Kidney (tissue), 14 donors: Measurements from ENCODE around the gene C5orf22. TPM values are rescaled to one million over a fixed set of nuclear protein-coding genes. Genes with fewer than 3 reads are reported as not detected.

ENCODE experiments used
- DNase-seq, 5 donors: peaks; one replicate each; pipeline ENCODE4 v3.0.0-alpha.2; 2013 to 2020
- FAIRE-seq: peaks from 2 replicates; lab custom pipeline; 2012; peaks lifted over from hg19 to GRCh38; lab: Jason Lieb, UNC
- H3K27ac ChIP-seq, 2 donors: one replicate each; pipeline ENCODE4 v1.7.0; 2013; ENCODE audit warnings: low read depth in 2 of 2, low read length in 2 of 2, inconsistent platforms in 1 of 2
- H3K27me3 ChIP-seq: one replicate; pipeline ENCODE4 v1.7.1; 2013; ENCODE audit warnings: low read length, inconsistent platforms; ENCODE audit not compliant: control insufficient read depth, insufficient read depth
- H3K36me3 ChIP-seq, 3 donors: one replicate each; pipeline versions ENCODE4 v1.7.0 to v1.7.1; 2013; ENCODE audit warnings: low read length in 3 of 3, control low read depth in 1 of 3, inconsistent platforms in 1 of 3; ENCODE audit not compliant: insufficient read depth in 3 of 3, control insufficient read depth in 2 of 3
- H3K4me1 ChIP-seq, 3 donors: one replicate each; pipeline versions ENCODE4 v1.7.0 to v1.7.1; 2013; ENCODE audit warnings: low read length in 3 of 3, inconsistent platforms in 1 of 3, low read depth in 1 of 3; ENCODE audit not compliant: control insufficient read depth in 2 of 3, insufficient read depth in 2 of 3
- H3K4me3 ChIP-seq, 3 donors: one replicate each; pipeline versions ENCODE4 v1.7.0 to v1.8.1; 2013; ENCODE audit warnings: low read length in 3 of 3, control low read depth in 1 of 3, inconsistent platforms in 1 of 3
- H3K9ac ChIP-seq, 3 donors: one replicate each; pipeline versions ENCODE4 v1.7.0 to v1.7.1; 2013; ENCODE audit warnings: low read length in 3 of 3, control low read depth in 1 of 3, inconsistent platforms in 1 of 3
- H3K9me3 ChIP-seq, 3 donors: one replicate each; pipeline versions ENCODE4 v1.7.0 to v1.7.1; 2013; ENCODE audit warnings: low read length in 3 of 3, control low read depth in 1 of 3, inconsistent platforms in 1 of 3; ENCODE audit not compliant: control insufficient read depth in 2 of 3, insufficient read depth in 1 of 3
- intact Hi-C: fragments of 100-400 bp; cut with DNase I; formaldehyde crosslinking; loops from one replicate; pipeline ENCODE4 v1.11.1; 2022
- polyA plus RNA-seq: library from polyadenylated mRNA; stranded (reverse); fragments of 350-450 nt; fragmentation: Illumina TruSeq; extraction: RNeasy Lipid Tissue Mini Kit (QIAGEN cat#74804); gene quantifications from one replicate; pipeline ENCODE4 v1.2.3, GENCODE V29; 2014; ENCODE audit warnings: low read depth, low replicate concordance; ENCODE audit not compliant: insufficient read depth
- total RNA-seq: library from RNA; stranded (reverse); fragmentation: NEBNext Ultra II Directional; extraction: Animal tissue kit (Norgen Biotek cat#: 25700); gene quantifications from one replicate; pipeline ENCODE4 v1.2.1, GENCODE V29; 2021
- TF ChIP-seq, protein P1 (sequence below): IDR thresholded peaks from 3 replicates; pipeline ENCODE4 v1.5.1; 2012; ENCODE audit warnings: mild to moderate bottlenecking, moderate library complexity, borderline replicate concordance; ENCODE audit not compliant: insufficient read depth; ENCODE audit errors: extremely low read depth
- donor health status: control.
- donor health status: control.
- donor health status: control.
- donor health status: control.
- donor health status: control.
- donor health status: DM: yes; HTN: yes; CAD: no.
- donor health status: Normal renal cell carcinoma (clear cell type).

Gene C5orf22
- total and polyA plus RNA-seq, 2 donors from 2014 or later, result 8.2 to 22.5 TPM

DNA sequence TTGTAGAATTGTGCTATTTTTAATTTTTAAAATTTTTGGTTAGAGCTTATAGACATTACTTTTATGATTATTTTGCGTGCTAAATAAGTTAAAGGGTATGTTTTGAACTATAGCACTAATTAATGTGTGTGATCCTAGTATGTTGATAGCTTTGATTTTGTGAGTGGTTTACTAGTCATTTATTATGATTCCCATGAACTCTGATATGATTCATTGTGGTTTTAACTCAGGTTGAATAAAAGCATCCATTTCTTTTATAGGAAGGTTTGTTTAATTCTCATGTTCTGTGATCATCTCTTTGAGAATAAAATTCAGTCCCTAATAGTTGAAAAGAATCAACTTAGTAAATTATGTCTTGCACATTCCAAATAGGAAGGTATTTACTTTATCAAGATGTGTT, 22.5 kb downstream of the C5orf22 start:
- DNase-seq (no peak), FAIRE-seq (no peak)
- peaks cover 0 to 19% (median 9%) of the 10 kb centered on the region in 3 donors for H3K36me3 ChIP-seq
- no peaks in the 10 kb centered on the region for H3K4me1 ChIP-seq
- no peaks in the 10 kb centered on the region for H3K27me3 ChIP-seq
- TF ChIP-seq, protein P1, sequence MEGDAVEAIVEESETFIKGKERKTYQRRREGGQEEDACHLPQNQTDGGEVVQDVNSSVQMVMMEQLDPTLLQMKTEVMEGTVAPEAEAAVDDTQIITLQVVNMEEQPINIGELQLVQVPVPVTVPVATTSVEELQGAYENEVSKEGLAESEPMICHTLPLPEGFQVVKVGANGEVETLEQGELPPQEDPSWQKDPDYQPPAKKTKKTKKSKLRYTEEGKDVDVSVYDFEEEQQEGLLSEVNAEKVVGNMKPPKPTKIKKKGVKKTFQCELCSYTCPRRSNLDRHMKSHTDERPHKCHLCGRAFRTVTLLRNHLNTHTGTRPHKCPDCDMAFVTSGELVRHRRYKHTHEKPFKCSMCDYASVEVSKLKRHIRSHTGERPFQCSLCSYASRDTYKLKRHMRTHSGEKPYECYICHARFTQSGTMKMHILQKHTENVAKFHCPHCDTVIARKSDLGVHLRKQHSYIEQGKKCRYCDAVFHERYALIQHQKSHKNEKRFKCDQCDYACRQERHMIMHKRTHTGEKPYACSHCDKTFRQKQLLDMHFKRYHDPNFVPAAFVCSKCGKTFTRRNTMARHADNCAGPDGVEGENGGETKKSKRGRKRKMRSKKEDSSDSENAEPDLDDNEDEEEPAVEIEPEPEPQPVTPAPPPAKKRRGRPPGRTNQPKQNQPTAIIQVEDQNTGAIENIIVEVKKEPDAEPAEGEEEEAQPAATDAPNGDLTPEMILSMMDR, result no peak
- H3K4me3 ChIP-seq, result no peak overlapping the region
- no peaks in the 10 kb centered on the region for H3K9me3 ChIP-seq
- intact Hi-C loops, result no loop called here
- H3K27ac ChIP-seq, result no peak overlapping the region
- no peak overlapping the region for H3K9ac ChIP-seq

DNA sequence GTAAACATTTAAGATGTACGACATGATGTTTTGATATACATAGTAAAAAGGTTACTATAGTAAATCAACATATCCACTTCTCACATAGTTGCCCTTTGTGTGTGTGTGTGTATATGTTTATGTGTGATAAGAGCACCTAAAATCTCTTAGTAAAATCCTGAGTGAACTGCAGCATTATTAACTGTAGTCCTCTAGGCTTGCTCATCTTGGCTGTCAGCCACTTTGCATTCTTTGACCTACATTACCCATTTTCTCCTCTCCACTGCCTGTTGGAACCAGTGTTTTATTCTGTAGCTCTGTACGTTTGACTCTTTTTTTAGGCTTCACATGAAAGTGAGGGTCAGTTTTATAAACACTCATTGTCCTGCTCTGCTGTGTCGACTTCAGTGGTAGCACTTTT, 24.4 kb downstream of the C5orf22 start:
- Histone ChIP-seq H3K36me3 (peaks cover 0 to 16% (median 9%) of the 10 kb centered on the region in 3 donors), H3K4me3 (no peak overlapping the region), H3K27ac (no peak overlapping the region), H3K27me3 (no peaks in the 10 kb centered on the region), H3K9ac (no peak overlapping the region), H3K4me1 (no peaks in the 10 kb centered on the region), H3K9me3 (no peaks in the 10 kb centered on the region)
- intact Hi-C loops, result no loop called here
- no peak for FAIRE-seq
- TF ChIP-seq, protein P1, result no peak
- DNase-seq, result no peak

DNA sequence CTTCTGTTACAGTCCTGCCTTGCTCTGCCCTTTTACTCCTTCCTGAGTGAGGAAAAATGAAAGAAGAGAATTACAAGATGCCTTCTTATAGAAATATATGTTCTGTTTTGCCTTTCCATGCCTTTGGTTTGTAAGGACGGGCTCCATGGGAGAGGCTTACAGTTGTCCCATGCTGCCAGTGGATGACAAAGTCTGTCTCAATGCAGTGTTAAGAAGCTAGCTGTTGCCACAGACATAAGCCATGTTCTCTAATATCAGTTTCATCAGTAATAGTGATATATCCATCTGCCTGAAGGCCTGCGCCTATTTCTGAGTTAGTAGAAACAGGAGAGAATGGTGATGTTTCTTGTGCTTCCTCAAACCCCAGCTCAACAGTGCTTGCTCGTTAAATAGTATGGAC, 27.8 kb downstream of the C5orf22 start:
- Histone ChIP-seq H3K27ac (no peak overlapping the region), H3K4me3 (no peak overlapping the region), H3K4me1 (no peaks in the 10 kb centered on the region), H3K27me3 (no peaks in the 10 kb centered on the region), H3K9me3 (no peaks in the 10 kb centered on the region), H3K9ac (no peak overlapping the region), H3K36me3 (no peaks in the 10 kb centered on the region)
- intact Hi-C loops, result no loop called here
- DNase-seq (no peak), FAIRE-seq (no peak)
- TF ChIP-seq, protein P1, result no peak

DNA sequence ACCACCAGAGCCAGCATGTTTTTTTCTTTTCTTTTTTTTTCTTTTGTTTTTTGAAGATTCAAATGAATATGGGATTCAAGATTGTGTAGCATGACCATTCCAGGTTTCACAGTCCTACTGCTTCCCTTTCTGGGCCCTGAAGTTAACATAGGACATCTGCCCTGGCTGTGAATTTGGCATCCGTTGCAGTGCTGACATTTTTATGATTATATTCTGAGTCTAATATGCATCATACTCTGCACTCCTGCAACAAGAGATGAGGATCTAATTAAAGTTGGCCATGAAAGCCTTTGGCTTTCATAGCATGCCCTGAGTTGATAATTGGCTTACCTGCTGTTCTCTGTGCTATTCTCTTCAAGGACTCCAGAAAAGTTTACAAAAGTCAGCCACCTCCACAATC, 29.8 kb downstream of the C5orf22 start:
- intact Hi-C loops, result no loop called here
- FAIRE-seq, result no peak

More for the DNA sequence above, 29.8 kb downstream of the C5orf22 start:
- TF ChIP-seq, protein P1, result no peak
- Histone ChIP-seq H3K36me3 (no peaks in the 10 kb centered on the region), H3K9me3 (no peaks in the 10 kb centered on the region), H3K9ac (no peak overlapping the region), H3K27me3 (no peaks in the 10 kb centered on the region), H3K4me1 (no peaks in the 10 kb centered on the region), H3K4me3 (no peak overlapping the region), H3K27ac (no peak overlapping the region)
- peak in 1 of 5 donors; percentile 28 for DNase-seq
